Measurements from ENCODE around the gene EFCAB14.
A peak's percentile ranks its signal among the peaks of the same experiment; 100 is the strongest.
"Not testable (repeated sequence)": the region's sequence is repeated elsewhere in the genome, so short reads cannot be mapped to it uniquely, and the experiment has no call there.

EFCAB14 gene

GRCh38 chr1:46718727-46719622 is at the start of gene EFCAB14:
Gene EFCAB14, minus strand, starts transcription at chr1:46719114. Its CDS starts 1,027 bp downstream, at chr1:46718087.
- DNase-seq (ENCODE audit: low read depth) = peak; percentile 78

GRCh38 chr1:46768445-46768844 is 49.5 kb upstream of the EFCAB14 start:
- no peak for DNase-seq (ENCODE audit: low read depth)

GRCh38 chr1:46767649-46768282 is 48.9 kb upstream of the EFCAB14 start:
- no peak for DNase-seq (ENCODE audit: low read depth)

- no peak for DNase-seq (ENCODE audit: low read depth)
Observed at GRCh38 chr1:46764402-46764801, 45.5 kb upstream of the EFCAB14 start.

- no peak for DNase-seq (ENCODE audit: low read depth)
Observed at GRCh38 chr1:46761740-46762139, 42.8 kb upstream of the EFCAB14 start.

GRCh38 chr1:46760558-46761166 is 41.7 kb upstream of the EFCAB14 start:
- no peak for DNase-seq (ENCODE audit: low read depth)

- no peak for DNase-seq (ENCODE audit: low read depth)
Observed at GRCh38 chr1:46757956-46758528, 39.1 kb upstream of the EFCAB14 start.

- no peak for DNase-seq (ENCODE audit: low read depth)
Observed at GRCh38 chr1:46757247-46757955, 38.5 kb upstream of the EFCAB14 start.

- no peak for DNase-seq (ENCODE audit: low read depth)
Observed at GRCh38 chr1:46755121-46755520, 36.2 kb upstream of the EFCAB14 start.

- not testable (repeated sequence) for DNase-seq (ENCODE audit: low read depth)
Observed at GRCh38 chr1:46754707-46755106, 35.8 kb upstream of the EFCAB14 start.

GRCh38 chr1:46753985-46754384 is 35.1 kb upstream of the EFCAB14 start:
- no peak for DNase-seq (ENCODE audit: low read depth)

GRCh38 chr1:46749921-46750404 is 31.0 kb upstream of the EFCAB14 start:
- no peak for DNase-seq (ENCODE audit: low read depth)

- DNase-seq (ENCODE audit: low read depth) = no peak
Observed at GRCh38 chr1:46749404-46749803, 30.5 kb upstream of the EFCAB14 start.

- peak; percentile 4 for DNase-seq (ENCODE audit: low read depth)
Observed at GRCh38 chr1:46747683-46748288, 28.9 kb upstream of the EFCAB14 start.

- DNase-seq (ENCODE audit: low read depth) = no peak
Observed at GRCh38 chr1:46742069-46742468, 23.2 kb upstream of the EFCAB14 start.

- DNase-seq (ENCODE audit: low read depth) = peak; percentile 9
Observed at GRCh38 chr1:46735708-46736324, 16.9 kb upstream of the EFCAB14 start.

- not testable (repeated sequence) for DNase-seq (ENCODE audit: low read depth)
Observed at GRCh38 chr1:46728327-46728873, 9.5 kb upstream of the EFCAB14 start.

GRCh38 chr1:46725736-46726108 is 6.8 kb upstream of the EFCAB14 start:
- DNase-seq (ENCODE audit: low read depth) = no peak

- DNase-seq (ENCODE audit: low read depth) = peak; percentile 82
Observed at GRCh38 chr1:46724991-46725735, 6.2 kb upstream of the EFCAB14 start.

GRCh38 chr1:46723901-46724300 is 5.0 kb upstream of the EFCAB14 start:
- DNase-seq (ENCODE audit: low read depth) = no peak

Measured in fibroblast of the conjunctiva (primary cell).